H9 (cell line): ENCODE measurements around the gene RCOR2. TPM values are rescaled to one million over a fixed set of nuclear protein-coding genes. Genes with fewer than 3 reads are reported as not detected.

Source experiments
- DNase-seq: peaks from one replicate; pipeline ENCODE4 v3.0.0-alpha.2; 2017
- H2AFZ ChIP-seq: one replicate; pipeline ENCODE4 v1.6.1; 2013; ENCODE audit warnings: mild to moderate bottlenecking, low read length, control low read depth, moderate library complexity
- H2AK5ac ChIP-seq: 2 replicates; pipeline ENCODE4 v1.6.1; 2013; ENCODE audit warnings: low read length, control low read depth, mixed read lengths; ENCODE audit not compliant: insufficient read length
- H2BK120ac ChIP-seq: one replicate; pipeline ENCODE4 v1.6.1; 2013; ENCODE audit warnings: low read depth, mild to moderate bottlenecking, low read length, control low read depth, inconsistent platforms; ENCODE audit not compliant: poor library complexity, severe bottlenecking
- H2BK12ac ChIP-seq: 2 replicates; pipeline ENCODE4 v1.6.1; 2013; ENCODE audit warnings: low read length, control low read depth, mixed read lengths, low read depth; ENCODE audit not compliant: insufficient read length
- H2BK15ac ChIP-seq: 2 replicates; pipeline ENCODE4 v1.6.1; 2013; ENCODE audit warnings: low read depth, low read length, control low read depth
- H2BK20ac ChIP-seq: one replicate; pipeline ENCODE4 v1.6.1; 2013; ENCODE audit warnings: low read depth, mild to moderate bottlenecking, low read length, control low read depth, inconsistent platforms; ENCODE audit not compliant: poor library complexity, severe bottlenecking
- H2BK5ac ChIP-seq: 2 replicates; pipeline ENCODE4 v1.6.1; 2013; ENCODE audit warnings: low read length, control low read depth, mixed read lengths; ENCODE audit not compliant: insufficient read length
- H3K14ac ChIP-seq: 2 replicates; pipeline ENCODE4 v1.6.1; 2013; ENCODE audit warnings: low read length, control low read depth; ENCODE audit not compliant: insufficient read depth
- H3K18ac ChIP-seq: 2 replicates; pipeline ENCODE4 v1.6.1; 2013; ENCODE audit warnings: low read depth, mild to moderate bottlenecking, mixed read lengths, low read length, control low read depth; ENCODE audit not compliant: insufficient read length
- H3K23ac ChIP-seq: 2 replicates; pipeline ENCODE4 v1.6.1; 2013; ENCODE audit warnings: low read length, control low read depth, mixed read lengths, low read depth; ENCODE audit not compliant: insufficient read length
- H3K23me2 ChIP-seq: 2 replicates; pipeline ENCODE4 v1.6.1; 2013; ENCODE audit warnings: low read depth, mild to moderate bottlenecking, mixed read lengths, low read length, control low read depth; ENCODE audit not compliant: insufficient read length, poor library complexity, severe bottlenecking
- H3K27ac ChIP-seq: 2 replicates; pipeline ENCODE4 v1.5.1; 2013; ENCODE audit warnings: low read length, control low read depth, mixed read lengths, low read depth; ENCODE audit not compliant: insufficient read length
- H3K27me3 ChIP-seq: 2 replicates; pipeline ENCODE4 v1.6.1; 2013; ENCODE audit warnings: low read length, control low read depth, inconsistent platforms; ENCODE audit not compliant: insufficient read depth
- H3K4ac ChIP-seq: 2 replicates; pipeline ENCODE4 v1.6.1; 2013; ENCODE audit warnings: low read depth, mild to moderate bottlenecking, control low read depth, inconsistent platforms, low read length, moderate library complexity
- H3K4me1 ChIP-seq: 2 replicates; pipeline ENCODE4 v1.6.1; 2013; ENCODE audit warnings: low read length, control low read depth, inconsistent platforms; ENCODE audit not compliant: insufficient read depth
- H3K4me2 ChIP-seq: 2 replicates; pipeline ENCODE4 v1.6.1; 2013; ENCODE audit warnings: low read length, control low read depth, mixed read lengths; ENCODE audit not compliant: insufficient read length, insufficient read depth
- H3K56ac ChIP-seq: 2 replicates; pipeline ENCODE4 v1.6.1; 2013; ENCODE audit warnings: low read depth, mild to moderate bottlenecking, mixed read lengths, low read length, control low read depth; ENCODE audit not compliant: insufficient read length
- H3K79me1 ChIP-seq: 2 replicates; pipeline ENCODE4 v1.6.1; 2013; ENCODE audit warnings: low read depth, mild to moderate bottlenecking, moderate library complexity, low read length, control low read depth, inconsistent platforms; ENCODE audit not compliant: insufficient read depth, poor library complexity, severe bottlenecking
- H3K79me2 ChIP-seq: 2 replicates; pipeline ENCODE4 v1.6.1; 2013; ENCODE audit warnings: low read length, control low read depth, inconsistent platforms; ENCODE audit not compliant: insufficient read depth
- H3K9ac ChIP-seq: 2 replicates; pipeline ENCODE4 v1.6.1; 2013; ENCODE audit warnings: low read length, control low read depth, mixed read lengths; ENCODE audit not compliant: insufficient read length; ENCODE audit errors: extremely low read depth
- H3K9me3 ChIP-seq: one replicate; pipeline ENCODE4 v1.6.1; 2013; ENCODE audit warnings: low read depth, low read length, inconsistent platforms; ENCODE audit not compliant: control insufficient read depth
- H3T11ph ChIP-seq: one replicate; pipeline ENCODE4 v1.6.1; 2013; ENCODE audit warnings: mild to moderate bottlenecking, low read length, control low read depth, inconsistent platforms
- H4K20me1 ChIP-seq: one replicate; pipeline ENCODE4 v1.6.1; 2013; ENCODE audit not compliant: control insufficient read depth, insufficient read length, insufficient read depth
- H4K5ac ChIP-seq: 2 replicates; pipeline ENCODE4 v1.6.1; 2013; ENCODE audit warnings: low read depth, mild to moderate bottlenecking, mixed read lengths, low read length, control low read depth; ENCODE audit not compliant: insufficient read length
- H4K8ac ChIP-seq: replicated peaks from 2 replicates; pipeline ENCODE4 v1.6.1; 2013; ENCODE audit warnings: low read length, control low read depth, mixed read lengths, low read depth; ENCODE audit not compliant: insufficient read length
- H4K91ac ChIP-seq: 2 replicates; pipeline ENCODE4 v1.6.1; 2013; ENCODE audit warnings: low read depth, mild to moderate bottlenecking, moderate library complexity, mixed read lengths, low read length, control low read depth; ENCODE audit not compliant: insufficient read length
- H3K27ac Mint-ChIP-seq, 3 experiments: 2 replicates in 2 of 3; 3 replicates in 1 of 3; pipeline ENCODE4 v1.8.0; 2020 to 2021; ENCODE audit warnings: mixed read lengths in 3 of 3, mild to moderate bottlenecking in 1 of 3, moderate library complexity in 1 of 3
- H3K27me3 Mint-ChIP-seq: 2 replicates; pipeline ENCODE4 v1.8.0; 2021; ENCODE audit warnings: low read depth, mild to moderate bottlenecking, moderate library complexity, mixed read lengths
- H3K36me3 Mint-ChIP-seq, 3 experiments: 2 replicates in 2 of 3; 3 replicates in 1 of 3; pipeline ENCODE4 v1.8.0; 2020 to 2021; ENCODE audit warnings: low read depth in 3 of 3, mixed read lengths in 3 of 3; ENCODE audit not compliant: insufficient read depth in 1 of 3
- H3K4me1 Mint-ChIP-seq, 2 experiments: 2 replicates each; pipeline ENCODE4 v1.8.0; 2020; ENCODE audit warnings: mixed read lengths in 2 of 2
- H3K4me3 Mint-ChIP-seq, 2 experiments: 2 replicates in 1 of 2; 3 replicates in 1 of 2; pipeline ENCODE4 v1.8.0; 2020 to 2021; ENCODE audit warnings: mild to moderate bottlenecking in 2 of 2, mixed read lengths in 2 of 2, moderate library complexity in 1 of 2
- H3K9me3 Mint-ChIP-seq, 2 experiments: 2 replicates in 1 of 2; 3 replicates in 1 of 2; pipeline ENCODE4 v1.8.0; 2020; ENCODE audit warnings: mild to moderate bottlenecking in 2 of 2, mixed read lengths in 2 of 2, moderate library complexity in 1 of 2
- CTCF ChIP-seq: fragments of 200-600 bp; sonication (generic); conservative IDR thresholded peaks from 3 replicates; pipeline ENCODE4 v1.8.0; 2021; ENCODE audit warnings: antibody characterized with exemption, mild to moderate bottlenecking
- WGBS: extraction: QIAGEN DNeasy Blood & Tissue Kit; methylation state at CpG from one replicate; pipeline ENCODE4 v1.1.7; 2013; ENCODE audit warnings: missing lambda C conversion rate, low lambda C conversion rate, mixed read lengths; ENCODE audit not compliant: insufficient read length; ENCODE audit errors: extremely low coverage; 5-methylcytosine and 5-hydroxymethylcytosine counted together
- total RNA-seq: library from RNA; stranded (reverse); gene quantifications from 2 replicates; pipeline ENCODE4 v1.2.1, GENCODE V29; 2021

Gene RCOR2
- total RNA-seq, 1 experiment from 2014 or later, result 118 TPM

- Histone ChIP-seq H3K4ac (no peak overlapping the region), H4K5ac (no peak overlapping the region), H3K14ac (no peak overlapping the region), H2BK20ac (no peak overlapping the region), H3K23ac (no peak overlapping the region), H2BK120ac (no peak overlapping the region), H3K4me1 (no peaks in the 10 kb centered on the region; the same call in 1 of the 2 replicates), H4K91ac (no peak overlapping the region), H3K56ac (no peak overlapping the region), H4K20me1 (no peaks in the 10 kb centered on the region), H4K8ac (no peak overlapping the region), H2AK5ac (no peak overlapping the region), H3K18ac (no peak overlapping the region), H3K27ac (no peak overlapping the region), H2BK15ac (no peak overlapping the region), H3K79me1 (no peaks in the 10 kb centered on the region), H3K79me2 (peaks cover 1% of the 10 kb centered on the region; the same call in 1 of the 2 replicates), H3K9me3 (no peaks in the 10 kb centered on the region), H3K27me3 (no peaks in the 10 kb centered on the region), H3K23me2 (peaks cover 5% of the 10 kb centered on the region), H2BK12ac (no peak overlapping the region), H2BK5ac (no peak overlapping the region), H3K9ac (no peak overlapping the region), H3K4me2 (no peak overlapping the region), H3T11ph (no peak overlapping the region), H2AFZ (no peak overlapping the region)
- Mint-ChIP-seq H3K9me3 (no peaks in the 10 kb centered on the region), H3K27ac (peak overlapping the region in 2 of 3 experiments; percentile 86 to 92; a peak in 2 of 7 replicates), H3K4me1 (peaks cover 36 to 70% of the 10 kb centered on the region in 2 experiments), H3K36me3 (peaks cover 19 to 39% (median 37%) of the 10 kb centered on the region in 3 experiments; a peak in 6 of 7 replicates), H3K4me3 (peak overlapping the region in 1 of 2 experiments; percentile 44; a peak in 1 of 5 replicates), H3K27me3 (no peaks in the 10 kb centered on the region; the same call in 1 of the 2 replicates)
- TF ChIP-seq CTCF, result no peak
- no CpG with 5 or more reads among the region's 9 CpGs for WGBS
- DNase-seq, result no peak
These were observed 6.3 kb downstream of the RCOR2 start for GRCh38 chr11:63910675-63911074.
